ENCODE data around the gene CLPTM1L.

CLPTM1L gene

GRCh38 chr5:1337489-1338195, 7.3 kb downstream of the CLPTM1L start:
- ChIA-PET CTCF (no interaction called here), POLR2A (interaction anchor here (1.3 kb wide), 1 partner anchor 9 kb away, joined by 4 read pairs; no protein-coding TSS in a partner anchor)
- no peak for DNase-seq (ENCODE audit: extremely low spot score)

DNA sequence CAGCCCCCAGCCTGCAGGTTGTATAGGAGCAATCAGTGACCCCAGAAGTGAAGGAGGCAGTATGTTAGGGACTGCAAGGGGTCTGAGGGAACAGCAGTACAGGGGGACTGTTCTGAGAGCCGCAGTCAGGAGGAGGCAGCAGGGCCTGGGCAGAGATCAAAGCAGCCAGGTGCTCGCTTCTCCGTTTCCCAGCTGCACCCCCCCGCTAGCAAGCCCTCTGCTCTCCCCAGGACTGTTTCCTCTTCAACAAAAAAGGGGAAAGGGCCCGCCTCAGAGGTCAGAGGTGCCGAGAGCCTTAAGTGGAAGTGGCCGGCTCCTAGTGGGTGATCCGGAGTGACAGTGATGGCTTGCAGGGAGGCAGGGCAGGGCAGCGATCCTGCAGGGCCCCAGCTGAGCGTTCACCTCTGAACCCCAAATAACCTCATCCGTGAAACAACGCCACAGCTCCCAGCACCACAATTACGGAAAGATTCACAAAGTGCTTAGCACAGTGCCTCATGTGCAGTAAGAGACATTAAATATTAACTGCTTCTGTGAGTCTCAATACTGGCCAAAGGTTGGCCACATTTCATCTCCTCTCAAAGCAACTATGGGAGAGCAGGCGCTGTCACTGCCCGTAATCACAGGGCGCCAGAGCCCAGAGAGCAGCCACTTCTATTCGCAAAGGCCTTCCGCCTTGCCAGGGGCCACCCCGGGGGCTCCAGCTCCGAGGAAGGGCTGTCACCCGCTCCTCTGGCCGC, 8.0 kb downstream of the CLPTM1L start:
- DNase-seq (ENCODE audit: extremely low spot score): no peak
- no peak for TF ChIP-seq HDGF (IDR thresholded peaks at IDR 0.05; ENCODE audit: borderline replicate concordance)
- TF ChIP-seq, protein P1, sequence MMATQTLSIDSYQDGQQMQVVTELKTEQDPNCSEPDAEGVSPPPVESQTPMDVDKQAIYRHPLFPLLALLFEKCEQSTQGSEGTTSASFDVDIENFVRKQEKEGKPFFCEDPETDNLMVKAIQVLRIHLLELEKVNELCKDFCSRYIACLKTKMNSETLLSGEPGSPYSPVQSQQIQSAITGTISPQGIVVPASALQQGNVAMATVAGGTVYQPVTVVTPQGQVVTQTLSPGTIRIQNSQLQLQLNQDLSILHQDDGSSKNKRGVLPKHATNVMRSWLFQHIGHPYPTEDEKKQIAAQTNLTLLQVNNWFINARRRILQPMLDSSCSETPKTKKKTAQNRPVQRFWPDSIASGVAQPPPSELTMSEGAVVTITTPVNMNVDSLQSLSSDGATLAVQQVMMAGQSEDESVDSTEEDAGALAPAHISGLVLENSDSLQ (IDR thresholded peaks at IDR 0.05): no peak
- TF ChIP-seq L3MBTL2 (conservative IDR thresholded peaks at IDR 0.05): no peak
- no peak for TF ChIP-seq LEF1 (IDR thresholded peaks at IDR 0.05; ENCODE audit: borderline replicate concordance)
- no peak for TF ChIP-seq ARNT (IDR thresholded peaks at IDR 0.05)
- no peak for TF ChIP-seq FOXA1 (IDR thresholded peaks at IDR 0.05)
- no peak for TF ChIP-seq CTBP1 (IDR thresholded peaks at IDR 0.05; ENCODE audit: borderline replicate concordance)
- TF ChIP-seq FOXM1 (IDR thresholded peaks at IDR 0.05; ENCODE audit: borderline replicate concordance): no peak
- TF ChIP-seq BHLHE40 (IDR thresholded peaks at IDR 0.05; ENCODE audit: borderline replicate concordance): no peak
- no peak for TF ChIP-seq SP1 (IDR thresholded peaks at IDR 0.05)
- no peak for TF ChIP-seq ELF4 (IDR thresholded peaks at IDR 0.05)
- no peak for TF ChIP-seq SUZ12 (IDR thresholded peaks at IDR 0.05)
- CTCF ChIA-PET: no interaction called here
- POLR2A ChIA-PET: interaction anchor here (1.3 kb wide), 1 partner anchor 10 kb away, joined by 4 read pairs; no protein-coding TSS in a partner anchor

More at GRCh38 chr5:1337489-1338195, 7.3 kb downstream of the CLPTM1L start:
- TF ChIP-seq TARDBP (IDR thresholded peaks at IDR 0.05): no peak
- TF ChIP-seq SUZ12 (IDR thresholded peaks at IDR 0.05): no peak
- no peak for TF ChIP-seq NFRKB (IDR thresholded peaks at IDR 0.05)
- no peak for TF ChIP-seq ELF4 (IDR thresholded peaks at IDR 0.05)
- TF ChIP-seq, protein P1 (IDR thresholded peaks at IDR 0.05): no peak
- TF ChIP-seq L3MBTL2 (conservative IDR thresholded peaks at IDR 0.05): no peak
- no peak for TF ChIP-seq FOXK2 (IDR thresholded peaks at IDR 0.05)
- TF ChIP-seq SP1 (IDR thresholded peaks at IDR 0.05): no peak
- no peak for TF ChIP-seq HDGF (IDR thresholded peaks at IDR 0.05; ENCODE audit: borderline replicate concordance)
- TF ChIP-seq CTBP1 (IDR thresholded peaks at IDR 0.05; ENCODE audit: borderline replicate concordance): no peak
- TF ChIP-seq BHLHE40 (IDR thresholded peaks at IDR 0.05; ENCODE audit: borderline replicate concordance): no peak
- TF ChIP-seq ARNT (IDR thresholded peaks at IDR 0.05): no peak
- no peak for TF ChIP-seq LEF1 (IDR thresholded peaks at IDR 0.05; ENCODE audit: borderline replicate concordance)
- no peak for TF ChIP-seq FOXM1 (IDR thresholded peaks at IDR 0.05; ENCODE audit: borderline replicate concordance)
- TF ChIP-seq FOXA1 (IDR thresholded peaks at IDR 0.05): no peak
- no peak for TF ChIP-seq ZNF384 (IDR thresholded peaks at IDR 0.05)

- CTCF ChIA-PET: no interaction called here
- TF ChIP-seq ARNT (IDR thresholded peaks at IDR 0.05): no peak
- TF ChIP-seq L3MBTL2 (conservative IDR thresholded peaks at IDR 0.05): no peak
- TF ChIP-seq CTBP1 (IDR thresholded peaks at IDR 0.05; ENCODE audit: borderline replicate concordance): no peak
- no peak for TF ChIP-seq TARDBP (IDR thresholded peaks at IDR 0.05)
- POLR2A ChIA-PET: interaction anchor here (1.3 to 1.5 kb wide), 2 partner anchors 8 to 11 kb away, joined by 4 to 5 read pairs; partner anchors contain the start of gene CLPTM1L
- no peak for DNase-seq (ENCODE audit: extremely low spot score)
Observed at GRCh38 chr5:1336106-1336561, 8.8 kb downstream of the CLPTM1L start.

DNA sequence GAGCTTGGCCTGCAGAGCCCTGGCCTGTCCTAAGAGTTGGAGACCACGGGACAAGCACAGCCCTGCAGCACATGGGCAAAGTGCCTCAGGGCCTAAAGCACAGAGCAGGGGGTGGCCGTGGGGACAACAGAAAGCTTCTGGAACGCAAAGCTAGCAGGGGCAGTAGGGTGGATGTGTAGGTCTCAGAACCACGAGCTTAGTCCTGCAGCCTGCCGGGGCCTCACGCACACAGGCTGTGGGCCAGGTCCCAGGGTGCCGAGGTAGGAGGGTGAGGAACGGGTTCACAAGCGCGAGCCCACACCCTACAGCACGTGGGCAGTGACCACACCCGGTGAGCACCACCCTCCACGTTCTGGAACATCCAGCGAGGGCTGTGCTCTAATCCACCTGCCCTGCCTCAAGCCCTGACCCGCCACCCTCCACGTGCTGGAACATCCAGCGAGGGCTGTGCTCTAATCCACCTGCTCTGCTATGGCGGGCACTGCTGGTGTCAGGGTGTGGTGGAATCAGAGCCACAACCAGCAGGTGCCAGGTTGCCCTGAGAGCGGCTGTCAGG, 9.3 kb downstream of the CLPTM1L start:
- CTCF ChIA-PET: no interaction called here
- DNase-seq (ENCODE audit: extremely low spot score): no peak
- POLR2A ChIA-PET: interaction anchor here (1.5 kb wide), 1 partner anchor 9 kb away, joined by 5 read pairs; the partner anchor contains the start of gene CLPTM1L
- TF ChIP-seq ELF4 (IDR thresholded peaks at IDR 0.05) (no peak), FOXM1 (IDR thresholded peaks at IDR 0.05; ENCODE audit: borderline replicate concordance) (no peak), CTBP1 (IDR thresholded peaks at IDR 0.05; ENCODE audit: borderline replicate concordance) (no peak), FOXK2 (IDR thresholded peaks at IDR 0.05) (no peak), FOXA1 (IDR thresholded peaks at IDR 0.05) (no peak)

- no peak for TF ChIP-seq L3MBTL2 (conservative IDR thresholded peaks at IDR 0.05)
- no peak for TF ChIP-seq NFRKB (IDR thresholded peaks at IDR 0.05)
- TF ChIP-seq, protein P1 (IDR thresholded peaks at IDR 0.05): no peak
- no peak for TF ChIP-seq ZNF384 (IDR thresholded peaks at IDR 0.05)
- TF ChIP-seq CTBP1 (IDR thresholded peaks at IDR 0.05; ENCODE audit: borderline replicate concordance): no peak
- TF ChIP-seq ARNT (IDR thresholded peaks at IDR 0.05): no peak
- TF ChIP-seq SUZ12 (IDR thresholded peaks at IDR 0.05): no peak
- TF ChIP-seq HDGF (IDR thresholded peaks at IDR 0.05; ENCODE audit: borderline replicate concordance): no peak
- no peak for TF ChIP-seq SP1 (IDR thresholded peaks at IDR 0.05)
- TF ChIP-seq FOXA1 (IDR thresholded peaks at IDR 0.05): no peak
- DNase-seq (ENCODE audit: extremely low spot score): no peak
- ChIA-PET CTCF (no interaction called here), POLR2A (interaction anchor here (1.5 kb wide), 1 partner anchor 10 kb away, joined by 5 read pairs; the partner anchor contains the start of gene CLPTM1L)
Observed at GRCh38 chr5:1334831-1335539, 9.9 kb downstream of the CLPTM1L start.

Data from HEK293T (cell line).